ENCODE measurements around the gene CHAC1.

The CHAC1 gene

GRCh38 chr15:40968290-40969085 is 15.2 kb downstream of the CHAC1 start:
- Mint-ChIP-seq H3K4me3 (no peak overlapping the region), H3K27ac (no peak overlapping the region), H3K9me3 (no peaks in the 10 kb centered on the region), H3K36me3 (ENCODE audit: low read depth) (no peaks in the 10 kb centered on the region), H3K27me3 (no peaks in the 10 kb centered on the region), H3K4me1 (ENCODE audit: low read depth) (no peaks in the 10 kb centered on the region)

GRCh38 chr15:40969363-40969762 is 16.1 kb downstream of the CHAC1 start:
- Mint-ChIP-seq H3K4me1 (ENCODE audit: low read depth) (no peaks in the 10 kb centered on the region), H3K27me3 (no peaks in the 10 kb centered on the region), H3K27ac (no peak overlapping the region), H3K9me3 (no peaks in the 10 kb centered on the region), H3K4me3 (no peak overlapping the region), H3K36me3 (ENCODE audit: low read depth) (no peaks in the 10 kb centered on the region)

- Mint-ChIP-seq H3K27ac (no peak overlapping the region), H3K9me3 (no peaks in the 10 kb centered on the region), H3K27me3 (no peaks in the 10 kb centered on the region), H3K36me3 (ENCODE audit: low read depth) (peaks cover 27% of the 10 kb centered on the region), H3K4me3 (no peak overlapping the region), H3K4me1 (ENCODE audit: low read depth) (no peaks in the 10 kb centered on the region)
These were observed 21.6 kb downstream of the CHAC1 start for GRCh38 chr15:40974879-40975278.

GRCh38 chr15:40976819-40977218 is 23.5 kb downstream of the CHAC1 start:
- Mint-ChIP-seq H3K9me3 (no peaks in the 10 kb centered on the region), H3K4me1 (ENCODE audit: low read depth) (no peaks in the 10 kb centered on the region), H3K27me3 (no peaks in the 10 kb centered on the region), H3K4me3 (no peak overlapping the region), H3K36me3 (ENCODE audit: low read depth) (peaks cover 44% of the 10 kb centered on the region), H3K27ac (no peak overlapping the region)

GRCh38 chr15:40978141-40978540 is 24.9 kb downstream of the CHAC1 start:
- H3K36me3 Mint-ChIP-seq (ENCODE audit: low read depth), result peaks cover 56% of the 10 kb centered on the region
- no peak overlapping the region for H3K4me3 Mint-ChIP-seq
- H3K27me3 Mint-ChIP-seq, result no peaks in the 10 kb centered on the region
- no peak overlapping the region for H3K27ac Mint-ChIP-seq
- no peaks in the 10 kb centered on the region for H3K9me3 Mint-ChIP-seq
- H3K4me1 Mint-ChIP-seq (ENCODE audit: low read depth), result no peaks in the 10 kb centered on the region

GRCh38 chr15:40978562-40978961 is 25.3 kb downstream of the CHAC1 start:
- Mint-ChIP-seq H3K27ac (no peak overlapping the region), H3K4me3 (no peak overlapping the region), H3K27me3 (no peaks in the 10 kb centered on the region), H3K9me3 (no peaks in the 10 kb centered on the region), H3K36me3 (ENCODE audit: low read depth) (peaks cover 60% of the 10 kb centered on the region), H3K4me1 (ENCODE audit: low read depth) (no peaks in the 10 kb centered on the region)

- Mint-ChIP-seq H3K27me3 (no peaks in the 10 kb centered on the region), H3K27ac (peak overlapping the region; percentile 16), H3K36me3 (ENCODE audit: low read depth) (peaks cover 79% of the 10 kb centered on the region)
These were observed 27.9 kb downstream of the CHAC1 start for GRCh38 chr15:40981186-40981585.

GRCh38 chr15:40982855-40983254 is 29.6 kb downstream of the CHAC1 start:
- Mint-ChIP-seq H3K36me3 (ENCODE audit: low read depth) (peaks cover 84% of the 10 kb centered on the region), H3K27ac (no peak overlapping the region), H3K4me1 (ENCODE audit: low read depth) (no peaks in the 10 kb centered on the region), H3K27me3 (no peaks in the 10 kb centered on the region), H3K4me3 (no peak overlapping the region), H3K9me3 (no peaks in the 10 kb centered on the region)

More at GRCh38 chr15:40981186-40981585, 27.9 kb downstream of the CHAC1 start:
- Mint-ChIP-seq H3K4me3 (no peak overlapping the region), H3K4me1 (ENCODE audit: low read depth) (no peaks in the 10 kb centered on the region), H3K9me3 (no peaks in the 10 kb centered on the region)

GRCh38 chr15:40984406-40984805 is 31.1 kb downstream of the CHAC1 start:
- Mint-ChIP-seq H3K4me1 (ENCODE audit: low read depth) (no peaks in the 10 kb centered on the region), H3K9me3 (no peaks in the 10 kb centered on the region), H3K27me3 (no peaks in the 10 kb centered on the region), H3K27ac (no peak overlapping the region), H3K4me3 (no peak overlapping the region), H3K36me3 (ENCODE audit: low read depth) (peaks cover 78% of the 10 kb centered on the region)

GRCh38 chr15:40984964-40985363 is 31.7 kb downstream of the CHAC1 start:
- no peak overlapping the region for H3K4me3 Mint-ChIP-seq
- no peaks in the 10 kb centered on the region for H3K27me3 Mint-ChIP-seq
- peaks cover 4% of the 10 kb centered on the region for H3K4me1 Mint-ChIP-seq (ENCODE audit: low read depth)
- H3K9me3 Mint-ChIP-seq, result no peaks in the 10 kb centered on the region
- peaks cover 78% of the 10 kb centered on the region for H3K36me3 Mint-ChIP-seq (ENCODE audit: low read depth)
- H3K27ac Mint-ChIP-seq, result peak overlapping the region; percentile 14

GRCh38 chr15:40985541-40986330 is 32.5 kb downstream of the CHAC1 start:
- H3K27ac Mint-ChIP-seq, result no peak overlapping the region
- no peak overlapping the region for H3K4me3 Mint-ChIP-seq
- peaks cover 12% of the 10 kb centered on the region for H3K4me1 Mint-ChIP-seq (ENCODE audit: low read depth)
- H3K9me3 Mint-ChIP-seq, result no peaks in the 10 kb centered on the region
- no peaks in the 10 kb centered on the region for H3K27me3 Mint-ChIP-seq
- H3K36me3 Mint-ChIP-seq (ENCODE audit: low read depth), result peaks cover 78% of the 10 kb centered on the region

- Mint-ChIP-seq H3K27ac (no peak overlapping the region), H3K9me3 (no peaks in the 10 kb centered on the region), H3K4me3 (no peak overlapping the region), H3K4me1 (ENCODE audit: low read depth) (peaks cover 21% of the 10 kb centered on the region), H3K36me3 (ENCODE audit: low read depth) (peaks cover 79% of the 10 kb centered on the region), H3K27me3 (no peaks in the 10 kb centered on the region)
These were observed 33.5 kb downstream of the CHAC1 start for GRCh38 chr15:40986820-40987219.

GRCh38 chr15:40988156-40988555 is 34.9 kb downstream of the CHAC1 start:
- H3K9me3 Mint-ChIP-seq, result no peaks in the 10 kb centered on the region
- peaks cover 28% of the 10 kb centered on the region for H3K4me1 Mint-ChIP-seq (ENCODE audit: low read depth)
- H3K36me3 Mint-ChIP-seq (ENCODE audit: low read depth), result peaks cover 73% of the 10 kb centered on the region
- H3K27ac Mint-ChIP-seq, result no peak overlapping the region
- H3K4me3 Mint-ChIP-seq, result no peak overlapping the region
- no peaks in the 10 kb centered on the region for H3K27me3 Mint-ChIP-seq

GRCh38 chr15:40990080-40990479 is 36.8 kb downstream of the CHAC1 start:
- Mint-ChIP-seq H3K4me1 (ENCODE audit: low read depth) (peaks cover 28% of the 10 kb centered on the region), H3K9me3 (no peaks in the 10 kb centered on the region), H3K27ac (peak overlapping the region; percentile 89), H3K36me3 (ENCODE audit: low read depth) (peaks cover 66% of the 10 kb centered on the region), H3K4me3 (no peak overlapping the region), H3K27me3 (no peaks in the 10 kb centered on the region)

- Mint-ChIP-seq H3K36me3 (ENCODE audit: low read depth) (peaks cover 68% of the 10 kb centered on the region), H3K27ac (peak overlapping the region; percentile 89), H3K4me1 (ENCODE audit: low read depth) (peaks cover 28% of the 10 kb centered on the region), H3K27me3 (no peaks in the 10 kb centered on the region), H3K4me3 (peak overlapping the region; percentile 28), H3K9me3 (no peaks in the 10 kb centered on the region)
These were observed 37.5 kb downstream of the CHAC1 start for GRCh38 chr15:40990789-40991188.
